GM23338 (cell line): ENCODE results near the gene FGGY.

Experiments used
- CREB1 ChIP-seq: fragments of 250-450 bp; sonication (Bioruptor Pico); IDR thresholded peaks from 2 replicates; pipeline ENCODE4 v1.5.0; 2020; ENCODE audit warnings: low read depth, mild to moderate bottlenecking, moderate library complexity
- TF ChIP-seq, protein P1 (sequence below), 2 experiments: fragments of 200-600 bp in 1 of 2; sonication (generic) in 1 of 2; conservative IDR thresholded peaks; 2 replicates each; pipeline versions ENCODE4 v1.5.1 to v1.6.1; 2016 to 2017; ENCODE audit warnings: antibody characterized with exemption in 2 of 2, low read depth in 2 of 2, mild to moderate bottlenecking in 2 of 2, moderate library complexity in 1 of 2

- TF ChIP-seq, protein P1, sequence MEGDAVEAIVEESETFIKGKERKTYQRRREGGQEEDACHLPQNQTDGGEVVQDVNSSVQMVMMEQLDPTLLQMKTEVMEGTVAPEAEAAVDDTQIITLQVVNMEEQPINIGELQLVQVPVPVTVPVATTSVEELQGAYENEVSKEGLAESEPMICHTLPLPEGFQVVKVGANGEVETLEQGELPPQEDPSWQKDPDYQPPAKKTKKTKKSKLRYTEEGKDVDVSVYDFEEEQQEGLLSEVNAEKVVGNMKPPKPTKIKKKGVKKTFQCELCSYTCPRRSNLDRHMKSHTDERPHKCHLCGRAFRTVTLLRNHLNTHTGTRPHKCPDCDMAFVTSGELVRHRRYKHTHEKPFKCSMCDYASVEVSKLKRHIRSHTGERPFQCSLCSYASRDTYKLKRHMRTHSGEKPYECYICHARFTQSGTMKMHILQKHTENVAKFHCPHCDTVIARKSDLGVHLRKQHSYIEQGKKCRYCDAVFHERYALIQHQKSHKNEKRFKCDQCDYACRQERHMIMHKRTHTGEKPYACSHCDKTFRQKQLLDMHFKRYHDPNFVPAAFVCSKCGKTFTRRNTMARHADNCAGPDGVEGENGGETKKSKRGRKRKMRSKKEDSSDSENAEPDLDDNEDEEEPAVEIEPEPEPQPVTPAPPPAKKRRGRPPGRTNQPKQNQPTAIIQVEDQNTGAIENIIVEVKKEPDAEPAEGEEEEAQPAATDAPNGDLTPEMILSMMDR (conservative IDR thresholded peaks at IDR 0.05; ENCODE audit: low read depth in 2 of 2), result no peak
- no peak for TF ChIP-seq CREB1
Measured at GRCh38 chr1:59730302-59730701, 433.4 kb downstream of the FGGY start.
